ENCODE measurements around the gene SEMA5A.

Gene SEMA5A

DNA sequence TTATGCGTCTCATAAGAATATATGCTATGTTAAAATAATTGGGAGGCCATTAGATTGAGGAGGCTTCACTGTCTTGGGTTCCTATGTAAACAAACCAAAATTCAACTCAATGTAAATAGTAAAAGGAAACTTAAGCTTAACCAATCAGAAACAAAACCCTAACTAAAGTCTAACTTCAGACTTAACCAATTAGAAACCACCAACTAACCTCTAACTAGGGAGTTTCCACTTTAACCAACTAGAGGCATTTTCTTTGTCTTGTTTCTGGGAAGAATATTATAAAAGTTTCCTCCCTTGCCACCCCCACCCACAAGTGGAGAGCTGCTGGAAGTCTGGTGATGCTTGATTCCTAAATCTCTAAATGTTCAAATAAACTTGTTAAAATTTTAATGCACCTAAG lies 214.5 kb downstream of the SEMA5A start:
- Histone ChIP-seq H3K79me1 (ENCODE audit: low read depth, low read length) (no peaks in the 10 kb centered on the region), H3K4me2 (ENCODE audit: insufficient read depth, low read length, poor library complexity, severe bottlenecking) (no peak overlapping the region), H3K23ac (ENCODE audit: low read depth, low read length, poor library complexity) (no peak overlapping the region), H2AK5ac (ENCODE audit: low read depth, low read length) (no peak overlapping the region), H3K27ac (replicated peaks; ENCODE audit: low read length) (no peak overlapping the region), H3K27me3 (ENCODE audit: control insufficient read depth in 3 of 3, insufficient read depth in 3 of 3, low read depth in 1 of 3, low read length in 3 of 3) (no peaks in the 10 kb centered on the region), H3K9ac (ENCODE audit: low read depth, low read length, poor library complexity) (no peak overlapping the region), H2BK12ac (ENCODE audit: low read length) (no peak overlapping the region), H3K14ac (ENCODE audit: low read length) (no peak overlapping the region), H2BK5ac (ENCODE audit: low read length) (no peak overlapping the region), H4K91ac (ENCODE audit: low read depth, low read length, poor library complexity) (no peak overlapping the region), H3K4me3 (ENCODE audit: low read length in 2 of 2) (no peak overlapping the region), H2AFZ (ENCODE audit: low read length) (no peak overlapping the region), H2BK120ac (ENCODE audit: low read depth, low read length) (no peak overlapping the region), H3K9me3 (replicated peaks in 1 of 2; ENCODE audit: control insufficient read depth in 2 of 2, insufficient read depth in 1 of 2, low read depth in 1 of 2, low read length in 2 of 2) (peaks cover 0 to 4% of the 10 kb centered on the region in 2 donors), H3K4ac (ENCODE audit: low read length) (no peak overlapping the region), H3K4me1 (ENCODE audit: control insufficient read depth in 2 of 2, insufficient read depth in 1 of 2, low read depth in 1 of 2, low read length in 2 of 2) (peaks cover 0 to 2% of the 10 kb centered on the region in 2 donors), H4K8ac (ENCODE audit: low read depth, low read length) (no peak overlapping the region), H2BK15ac (ENCODE audit: low read length) (no peak overlapping the region), H3K18ac (ENCODE audit: low read length) (no peak overlapping the region), H3K36me3 (replicated peaks in 1 of 2; ENCODE audit: control insufficient read depth in 2 of 2, insufficient read depth in 2 of 2, low read length in 2 of 2) (peaks cover 0 to 13% of the 10 kb centered on the region in 2 donors)
- DNase-seq (ENCODE audit: low spot score): no peak
- no CpG with 5 or more reads among the region's 1 CpG for WGBS, 2 donors (ENCODE audit: extremely low coverage in 2 of 2, insufficient read length in 2 of 2, insufficient replicate concordance in 1 of 2)

DNA sequence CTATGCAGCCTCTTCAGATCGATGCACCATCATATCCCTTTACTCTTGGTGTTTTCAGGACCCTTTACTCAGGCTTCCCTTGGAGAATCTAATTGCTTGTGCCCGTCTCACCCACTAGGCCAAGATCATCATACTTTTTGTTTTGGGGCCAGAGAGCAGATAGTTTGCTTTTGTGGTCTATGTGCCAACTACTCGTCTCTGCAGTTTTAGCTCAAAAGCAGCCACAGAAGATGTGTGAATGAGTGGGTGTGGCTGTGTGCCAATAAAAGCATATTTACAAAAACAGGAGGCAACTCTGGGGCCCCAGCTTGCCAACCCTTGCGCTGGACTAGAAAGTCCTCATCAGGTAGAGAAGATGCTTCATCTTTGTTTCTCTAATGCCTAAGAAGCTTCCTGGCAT lies 216.8 kb downstream of the SEMA5A start:
- Histone ChIP-seq H3K9ac (ENCODE audit: low read depth, low read length, poor library complexity) (no peak overlapping the region), H2BK5ac (ENCODE audit: low read length) (no peak overlapping the region), H2BK12ac (ENCODE audit: low read length) (no peak overlapping the region), H3K36me3 (replicated peaks in 1 of 2; ENCODE audit: control insufficient read depth in 2 of 2, insufficient read depth in 2 of 2, low read length in 2 of 2) (peaks cover 0 to 7% of the 10 kb centered on the region in 2 donors), H2AFZ (ENCODE audit: low read length) (no peak overlapping the region), H2BK120ac (ENCODE audit: low read depth, low read length) (no peak overlapping the region), H3K27me3 (ENCODE audit: control insufficient read depth in 3 of 3, insufficient read depth in 3 of 3, low read depth in 1 of 3, low read length in 3 of 3) (no peaks in the 10 kb centered on the region), H4K91ac (ENCODE audit: low read depth, low read length, poor library complexity) (no peak overlapping the region), H3K14ac (ENCODE audit: low read length) (no peak overlapping the region), H3K18ac (ENCODE audit: low read length) (no peak overlapping the region), H3K9me3 (replicated peaks in 1 of 2; ENCODE audit: control insufficient read depth in 2 of 2, insufficient read depth in 1 of 2, low read depth in 1 of 2, low read length in 2 of 2) (peaks cover 0 to 4% of the 10 kb centered on the region in 2 donors), H3K23ac (ENCODE audit: low read depth, low read length, poor library complexity) (no peak overlapping the region), H3K79me1 (ENCODE audit: low read depth, low read length) (no peaks in the 10 kb centered on the region), H4K8ac (ENCODE audit: low read depth, low read length) (no peak overlapping the region), H3K4me3 (ENCODE audit: low read length in 2 of 2) (no peak overlapping the region), H3K27ac (replicated peaks; ENCODE audit: low read length) (no peak overlapping the region), H2BK15ac (ENCODE audit: low read length) (no peak overlapping the region), H3K4me1 (ENCODE audit: control insufficient read depth in 2 of 2, insufficient read depth in 1 of 2, low read depth in 1 of 2, low read length in 2 of 2) (peaks cover 0 to 2% of the 10 kb centered on the region in 2 donors), H2AK5ac (ENCODE audit: low read depth, low read length) (no peak overlapping the region), H3K4ac (ENCODE audit: low read length) (no peak overlapping the region), H3K4me2 (ENCODE audit: insufficient read depth, low read length, poor library complexity, severe bottlenecking) (no peak overlapping the region)
- WGBS, 2 donors (ENCODE audit: extremely low coverage in 2 of 2, insufficient read length in 2 of 2, insufficient replicate concordance in 1 of 2): no CpG with 5 or more reads among the region's 4 CpGs
- no peak for DNase-seq (ENCODE audit: low spot score)

DNA sequence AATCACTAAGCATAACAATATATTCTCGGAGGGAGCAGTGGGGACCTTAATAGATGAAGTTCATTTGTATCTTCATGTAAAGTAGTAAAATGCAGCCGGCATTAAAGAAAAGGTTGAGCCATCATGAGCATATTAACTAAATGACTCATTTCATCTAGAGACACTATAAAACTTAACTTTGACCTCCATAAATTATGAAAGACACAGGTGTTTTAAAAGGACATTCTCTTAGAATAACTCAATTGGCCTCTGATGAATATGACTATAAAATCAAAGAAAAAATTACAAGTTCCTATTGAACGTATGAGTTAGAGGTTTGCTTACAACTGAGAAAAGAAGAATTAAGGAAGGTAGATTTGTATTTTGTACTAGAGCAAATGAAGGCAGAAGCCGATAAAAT lies 220.3 kb downstream of the SEMA5A start:
- no peak overlapping the region for H2BK15ac ChIP-seq (ENCODE audit: low read length)
- H3K9me3 ChIP-seq (replicated peaks in 1 of 2; ENCODE audit: control insufficient read depth in 2 of 2, insufficient read depth in 1 of 2, low read depth in 1 of 2, low read length in 2 of 2): no peaks in the 10 kb centered on the region
- no peaks in the 10 kb centered on the region for H3K36me3 ChIP-seq (replicated peaks in 1 of 2; ENCODE audit: control insufficient read depth in 2 of 2, insufficient read depth in 2 of 2, low read length in 2 of 2)
- H3K4ac ChIP-seq (ENCODE audit: low read length): no peak overlapping the region
- peaks cover 2% of the 10 kb centered on the region for H3K79me1 ChIP-seq (ENCODE audit: low read depth, low read length)
- no peak overlapping the region for H2BK120ac ChIP-seq (ENCODE audit: low read depth, low read length)
- no peak overlapping the region for H2BK5ac ChIP-seq (ENCODE audit: low read length)
- no peak overlapping the region for H2BK12ac ChIP-seq (ENCODE audit: low read length)
- H3K27ac ChIP-seq (replicated peaks; ENCODE audit: low read length): no peak overlapping the region
- H3K4me3 ChIP-seq (ENCODE audit: low read length in 2 of 2): no peak overlapping the region
- no peak overlapping the region for H2AK5ac ChIP-seq (ENCODE audit: low read depth, low read length)
- no peak overlapping the region for H3K14ac ChIP-seq (ENCODE audit: low read length)
- no peak for DNase-seq (ENCODE audit: low spot score)
- H3K18ac ChIP-seq (ENCODE audit: low read length): no peak overlapping the region
- H3K4me2 ChIP-seq (ENCODE audit: insufficient read depth, low read length, poor library complexity, severe bottlenecking): no peak overlapping the region
- H2AFZ ChIP-seq (ENCODE audit: low read length): no peak overlapping the region
- WGBS, 2 donors (ENCODE audit: extremely low coverage in 2 of 2, insufficient read length in 2 of 2, insufficient replicate concordance in 1 of 2): no CpG with 5 or more reads among the region's 4 CpGs
- H3K4me1 ChIP-seq (ENCODE audit: control insufficient read depth in 2 of 2, insufficient read depth in 1 of 2, low read depth in 1 of 2, low read length in 2 of 2): no peaks in the 10 kb centered on the region
- no peak overlapping the region for H4K91ac ChIP-seq (ENCODE audit: low read depth, low read length, poor library complexity)
- H3K23ac ChIP-seq (ENCODE audit: low read depth, low read length, poor library complexity): no peak overlapping the region
- no peak overlapping the region for H3K9ac ChIP-seq (ENCODE audit: low read depth, low read length, poor library complexity)
- no peak overlapping the region for H4K8ac ChIP-seq (ENCODE audit: low read depth, low read length)
- no peaks in the 10 kb centered on the region for H3K27me3 ChIP-seq (ENCODE audit: control insufficient read depth in 3 of 3, insufficient read depth in 3 of 3, low read depth in 1 of 3, low read length in 3 of 3)

DNA sequence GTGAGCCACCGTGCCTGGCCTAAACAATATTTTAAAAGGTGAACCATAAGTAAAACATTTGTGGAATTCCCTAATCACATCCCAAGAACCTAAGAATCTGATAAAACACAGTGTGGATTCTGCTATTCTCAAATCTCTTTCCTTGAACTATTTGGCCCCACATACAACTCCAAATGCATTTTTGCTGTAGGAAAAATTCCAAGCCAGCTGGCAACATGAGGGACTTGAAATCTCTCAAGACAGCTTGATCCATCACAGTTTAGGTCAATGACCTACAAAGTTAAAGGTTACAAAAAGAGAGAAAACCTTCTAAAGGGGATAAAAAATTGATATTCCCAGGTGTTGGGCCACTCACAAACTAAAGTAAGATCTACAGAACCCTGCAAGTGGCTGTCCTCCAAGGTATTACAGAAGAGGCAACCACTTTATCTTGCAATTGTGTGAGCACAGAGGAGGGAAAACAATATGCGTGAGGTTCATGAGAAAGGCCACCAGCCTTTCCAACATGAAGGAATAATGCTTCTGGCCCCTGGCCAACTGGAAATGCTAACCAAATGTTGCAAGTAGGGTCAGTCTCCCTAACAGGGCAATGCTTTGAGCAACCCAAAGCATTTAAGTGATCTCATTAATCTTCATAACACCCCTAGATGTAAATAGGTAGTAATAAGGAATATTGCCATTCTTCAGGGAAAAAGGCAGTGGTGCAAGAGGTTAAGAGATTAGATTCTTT lies 221.4 kb downstream of the SEMA5A start:
- H3K4me3 ChIP-seq (ENCODE audit: low read length in 2 of 2): no peak overlapping the region
- DNase-seq (ENCODE audit: low spot score): no peak
- no peak overlapping the region for H3K27ac ChIP-seq (replicated peaks; ENCODE audit: low read length)
- no peak overlapping the region for H2BK5ac ChIP-seq (ENCODE audit: low read length)
- no peak overlapping the region for H2BK120ac ChIP-seq (ENCODE audit: low read depth, low read length)
- H3K36me3 ChIP-seq (replicated peaks in 1 of 2; ENCODE audit: control insufficient read depth in 2 of 2, insufficient read depth in 2 of 2, low read length in 2 of 2): peaks cover 0 to 3% of the 10 kb centered on the region in 2 donors
- no peaks in the 10 kb centered on the region for H3K27me3 ChIP-seq (ENCODE audit: control insufficient read depth in 3 of 3, insufficient read depth in 3 of 3, low read depth in 1 of 3, low read length in 3 of 3)
- H3K9me3 ChIP-seq (replicated peaks in 1 of 2; ENCODE audit: control insufficient read depth in 2 of 2, insufficient read depth in 1 of 2, low read depth in 1 of 2, low read length in 2 of 2): peaks cover 0 to 3% of the 10 kb centered on the region in 2 donors
- H3K23ac ChIP-seq (ENCODE audit: low read depth, low read length, poor library complexity): no peak overlapping the region
- H2BK15ac ChIP-seq (ENCODE audit: low read length): no peak overlapping the region
- H3K9ac ChIP-seq (ENCODE audit: low read depth, low read length, poor library complexity): no peak overlapping the region
- no peak overlapping the region for H3K14ac ChIP-seq (ENCODE audit: low read length)
- H3K4me1 ChIP-seq (ENCODE audit: control insufficient read depth in 2 of 2, insufficient read depth in 1 of 2, low read depth in 1 of 2, low read length in 2 of 2): peaks cover 0 to 2% of the 10 kb centered on the region in 2 donors
- no peak overlapping the region for H3K18ac ChIP-seq (ENCODE audit: low read length)
- no peak overlapping the region for H3K4me2 ChIP-seq (ENCODE audit: insufficient read depth, low read length, poor library complexity, severe bottlenecking)
- H3K79me1 ChIP-seq (ENCODE audit: low read depth, low read length): peaks cover 3% of the 10 kb centered on the region
- no peak overlapping the region for H4K8ac ChIP-seq (ENCODE audit: low read depth, low read length)
- WGBS, 2 donors (ENCODE audit: extremely low coverage in 2 of 2, insufficient read length in 2 of 2, insufficient replicate concordance in 1 of 2): no CpG with 5 or more reads among the region's 2 CpGs
- H2AFZ ChIP-seq (ENCODE audit: low read length): no peak overlapping the region
- H4K91ac ChIP-seq (ENCODE audit: low read depth, low read length, poor library complexity): no peak overlapping the region
- H2BK12ac ChIP-seq (ENCODE audit: low read length): no peak overlapping the region
- H3K4ac ChIP-seq (ENCODE audit: low read length): no peak overlapping the region
- H2AK5ac ChIP-seq (ENCODE audit: low read depth, low read length): no peak overlapping the region
